ENCODE results near the gene MVB12B.
"Not testable (repeated sequence)": the region's sequence is repeated elsewhere in the genome, so short reads cannot be mapped to it uniquely, and the experiment has no call there.

MVB12B gene

DNA sequence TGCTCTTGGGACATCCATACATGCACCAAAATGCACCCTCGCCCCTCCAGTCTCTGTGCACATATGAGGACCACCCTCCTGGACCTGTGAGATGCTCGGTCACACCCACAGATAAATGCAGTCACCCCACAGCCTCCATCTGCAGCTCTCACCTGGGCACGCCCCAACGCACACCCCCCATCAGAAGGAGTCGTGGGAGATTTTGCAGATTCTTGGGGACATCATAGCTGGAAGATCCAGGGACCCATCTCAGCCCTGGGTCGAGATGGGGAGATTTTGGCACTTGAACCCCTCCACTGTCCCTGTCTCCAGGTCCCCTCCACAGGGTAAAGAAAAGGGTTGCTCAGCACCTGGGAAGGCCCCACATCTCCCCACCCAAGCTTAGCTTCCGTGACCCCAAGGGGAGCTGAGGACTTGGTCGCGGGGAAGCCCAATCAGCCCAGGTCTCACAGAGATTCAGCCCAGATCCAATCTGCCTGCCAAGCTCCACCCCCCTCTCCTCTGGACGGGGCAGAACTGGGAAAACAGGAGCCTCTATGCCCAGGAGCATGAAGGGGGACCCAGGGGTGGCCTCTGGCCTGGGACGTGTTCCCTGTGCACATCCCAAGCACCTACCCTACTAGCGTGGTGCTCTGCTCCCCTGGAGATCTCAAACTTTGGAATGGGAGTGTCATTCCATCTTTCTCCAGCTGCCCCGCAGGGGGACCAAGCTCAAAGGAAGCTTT lies 197.9 kb downstream of the MVB12B start:
- DNase-seq: no peak

DNA sequence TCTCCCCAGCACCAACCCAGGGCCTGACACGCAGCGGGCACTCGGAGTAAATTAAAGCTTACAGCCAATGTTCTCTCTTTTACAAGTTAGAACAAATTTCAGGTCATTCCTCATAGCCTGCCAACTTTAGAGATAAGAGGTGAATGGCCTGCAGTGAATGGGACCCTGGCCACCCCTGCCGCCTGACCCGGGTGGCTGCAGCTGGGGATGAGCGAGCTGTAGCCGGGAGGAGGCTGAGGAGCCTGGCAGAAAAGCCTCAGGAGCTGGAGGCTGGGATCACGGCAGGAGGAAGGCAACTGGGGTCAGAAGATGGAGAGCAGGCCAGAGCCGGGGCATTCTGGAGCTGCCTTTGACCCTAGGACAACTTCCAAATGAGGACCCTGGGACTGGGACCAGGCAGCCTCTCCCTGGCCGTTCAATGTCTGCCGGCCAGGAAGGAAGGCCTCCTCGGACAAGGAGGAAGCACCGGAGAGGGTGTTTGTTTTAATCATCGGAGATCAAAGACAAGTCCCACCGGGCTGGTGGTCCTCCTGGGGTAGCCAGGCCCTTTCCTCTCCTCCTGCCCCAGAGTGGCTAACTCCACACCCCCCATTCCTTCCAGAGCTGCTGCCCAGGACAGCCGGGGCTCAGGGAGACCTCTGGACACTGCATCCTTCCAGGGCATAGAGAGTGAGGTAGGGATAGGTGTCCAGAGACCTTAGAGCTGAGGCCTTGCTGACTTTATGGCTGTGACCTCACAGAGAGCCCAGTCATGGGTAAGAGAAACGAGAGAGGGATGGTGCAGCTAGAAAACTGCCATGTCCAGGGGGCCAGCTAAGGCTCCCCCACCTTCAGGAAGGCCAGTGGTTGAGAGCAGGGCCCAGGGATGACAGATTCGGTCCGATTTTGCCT lies 199.8 kb downstream of the MVB12B start:
- no peak for DNase-seq

DNA sequence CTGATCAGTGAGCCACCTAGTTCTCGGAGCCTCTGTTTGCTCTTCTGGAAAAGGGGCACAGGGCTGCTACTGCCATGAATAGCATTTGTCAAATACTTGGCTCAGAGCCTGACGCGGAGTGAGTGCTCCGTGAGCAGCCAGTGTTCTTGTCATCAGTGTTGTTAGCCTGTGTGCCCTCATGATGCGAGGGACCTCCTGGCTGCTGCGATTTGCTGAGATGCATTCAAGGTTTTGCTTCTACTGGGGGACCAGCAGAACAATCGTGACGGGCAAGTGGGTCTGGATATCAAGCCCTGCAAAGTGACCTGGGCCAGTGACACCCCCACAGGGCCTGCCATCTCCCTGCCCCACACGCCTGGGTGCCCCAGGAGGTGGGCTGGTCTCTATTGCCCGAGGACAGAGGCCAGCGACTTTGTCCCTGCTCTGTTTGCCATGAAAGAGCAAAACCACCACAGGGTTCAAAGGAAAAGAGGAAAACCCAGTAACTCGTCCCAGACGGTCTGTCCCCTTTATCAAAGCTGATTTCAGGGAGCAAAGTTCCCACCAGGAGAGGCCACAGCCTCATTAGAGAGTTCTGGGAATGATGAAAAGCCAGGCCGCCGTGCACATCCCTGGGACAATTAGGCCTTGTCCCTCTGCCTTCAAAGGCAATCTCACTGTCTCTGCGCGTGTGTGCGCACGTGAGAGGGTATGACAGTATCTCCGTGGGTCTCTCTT lies 200.6 kb downstream of the MVB12B start:
- no peak for DNase-seq

DNA sequence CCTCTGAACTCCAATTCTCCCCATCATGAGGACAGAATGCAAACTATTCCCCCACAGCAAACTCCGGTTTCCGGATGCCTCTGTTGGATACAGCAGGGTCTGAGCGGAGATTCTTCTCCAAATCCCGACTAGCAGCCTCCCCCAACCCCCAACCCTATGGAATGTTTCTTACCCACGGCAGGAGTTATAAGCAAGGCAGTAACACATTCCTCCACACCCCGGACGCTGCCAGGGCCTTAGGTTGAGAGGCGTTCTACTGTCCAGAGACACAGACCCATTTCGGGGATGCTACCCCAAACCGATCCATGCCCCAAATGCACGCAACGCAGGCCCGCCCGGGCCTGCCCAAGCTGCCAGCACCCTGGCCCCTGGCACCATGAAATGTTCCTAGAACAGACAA lies 201.5 kb downstream of the MVB12B start:
- peak; percentile 68 for DNase-seq

DNA sequence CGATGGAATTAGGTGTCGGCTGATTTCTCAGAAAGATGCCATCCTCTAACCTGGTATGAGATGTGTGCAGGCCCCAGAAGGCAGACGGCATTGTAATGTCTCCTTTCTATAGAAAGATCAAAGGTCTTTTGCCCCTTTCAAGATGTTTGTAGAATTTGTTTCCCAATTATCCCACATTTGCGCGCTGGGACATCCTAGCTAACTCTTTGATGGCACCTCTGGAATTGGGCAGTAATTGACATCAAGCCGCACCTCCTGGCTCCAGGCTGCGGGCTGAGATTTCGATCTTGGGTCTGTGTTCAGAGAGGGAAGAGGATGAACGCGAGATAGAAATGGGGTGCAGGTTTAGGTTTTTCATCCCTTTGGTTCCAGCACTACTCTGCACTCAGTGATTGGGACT lies 202.3 kb downstream of the MVB12B start:
- DNase-seq: no peak

DNA sequence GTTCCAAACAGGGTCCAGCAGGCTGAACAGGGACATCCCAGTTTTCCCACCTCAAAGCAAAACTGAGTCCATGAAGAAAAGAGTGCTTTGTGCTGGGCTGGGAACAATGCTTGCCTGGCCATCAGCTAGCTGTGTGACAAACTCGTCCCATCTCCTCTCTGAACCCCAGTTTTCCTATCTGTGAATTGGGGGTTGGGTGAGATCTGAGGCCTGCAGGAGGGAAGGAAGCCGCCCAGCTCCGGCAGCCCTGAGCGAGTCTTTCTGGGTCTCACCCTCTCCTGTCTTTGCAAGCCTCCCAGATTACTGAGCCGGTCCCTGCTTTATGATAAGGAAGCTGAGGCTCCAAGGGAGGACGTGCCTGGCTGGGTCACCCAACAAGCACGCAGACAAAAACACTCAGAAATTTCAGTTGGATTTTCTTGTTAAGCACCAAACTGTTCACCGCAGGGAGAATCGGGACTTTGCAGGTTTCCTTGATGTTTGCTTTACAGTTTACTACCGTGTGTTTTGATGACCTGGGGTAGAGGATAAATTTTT lies 204.5 kb downstream of the MVB12B start:
- no peak for DNase-seq

DNA sequence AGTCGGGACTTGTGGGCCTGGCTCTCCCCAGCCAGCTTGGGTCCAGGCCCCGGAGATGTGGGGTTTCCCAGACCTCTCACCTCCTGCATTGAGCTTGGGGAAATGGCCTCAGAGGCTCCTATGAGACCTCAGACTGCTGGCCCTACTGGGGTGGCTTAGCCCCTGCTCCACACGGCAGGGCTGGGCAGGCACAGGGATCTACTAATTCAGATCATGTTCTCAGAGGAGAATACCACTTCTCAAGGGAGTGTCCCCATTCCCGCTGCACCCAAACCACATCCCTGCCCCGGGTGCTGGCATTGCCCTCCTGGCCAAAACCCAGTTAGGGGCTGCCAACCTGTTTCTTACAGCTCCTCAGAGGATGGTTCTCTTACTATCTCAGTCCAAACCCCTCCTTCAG lies 205.0 kb downstream of the MVB12B start:
- DNase-seq: no peak

DNA sequence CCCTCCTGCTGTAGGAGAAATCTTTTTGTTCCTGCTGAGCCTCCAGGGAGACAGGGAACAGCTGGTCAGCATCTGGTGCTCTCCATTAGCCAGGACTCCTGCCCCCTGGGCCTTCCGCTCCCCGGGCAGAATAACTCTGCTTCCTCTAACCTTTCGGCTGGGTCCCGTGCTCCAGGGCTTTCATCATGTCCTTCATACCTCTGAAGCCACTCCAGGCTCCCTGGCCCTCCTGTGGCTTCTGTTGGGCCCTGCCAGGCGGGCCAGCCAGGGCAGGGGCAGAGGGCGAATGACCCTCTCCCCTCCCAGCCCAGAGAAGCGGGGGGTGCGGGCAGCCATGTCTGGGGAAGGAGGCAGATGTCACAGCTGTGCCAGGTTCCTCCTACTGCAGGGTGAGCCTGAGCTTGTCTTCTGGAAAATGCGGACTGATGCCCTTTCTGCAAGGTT lies 205.4 kb downstream of the MVB12B start:
- DNase-seq: no peak

DNA sequence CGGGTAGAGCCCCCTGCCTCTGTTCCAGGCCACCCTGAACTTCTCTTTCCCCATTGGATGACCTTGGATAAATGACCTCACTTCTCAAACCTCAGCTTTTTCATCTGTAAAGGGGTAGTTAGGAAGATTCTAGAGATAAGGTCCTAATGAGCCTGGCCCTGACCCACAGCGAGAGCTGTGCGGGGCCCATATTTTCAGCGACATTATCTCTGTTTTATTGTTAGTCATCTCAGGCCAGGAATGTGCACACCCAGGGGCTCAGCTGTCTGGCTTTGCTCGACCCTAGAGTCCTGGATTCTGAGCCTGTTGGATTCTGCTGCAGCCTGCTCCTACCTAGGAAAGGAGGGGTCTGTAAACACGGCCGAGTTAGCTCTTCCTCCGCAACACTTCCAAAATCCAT lies 205.9 kb downstream of the MVB12B start:
- DNase-seq: no peak

DNA sequence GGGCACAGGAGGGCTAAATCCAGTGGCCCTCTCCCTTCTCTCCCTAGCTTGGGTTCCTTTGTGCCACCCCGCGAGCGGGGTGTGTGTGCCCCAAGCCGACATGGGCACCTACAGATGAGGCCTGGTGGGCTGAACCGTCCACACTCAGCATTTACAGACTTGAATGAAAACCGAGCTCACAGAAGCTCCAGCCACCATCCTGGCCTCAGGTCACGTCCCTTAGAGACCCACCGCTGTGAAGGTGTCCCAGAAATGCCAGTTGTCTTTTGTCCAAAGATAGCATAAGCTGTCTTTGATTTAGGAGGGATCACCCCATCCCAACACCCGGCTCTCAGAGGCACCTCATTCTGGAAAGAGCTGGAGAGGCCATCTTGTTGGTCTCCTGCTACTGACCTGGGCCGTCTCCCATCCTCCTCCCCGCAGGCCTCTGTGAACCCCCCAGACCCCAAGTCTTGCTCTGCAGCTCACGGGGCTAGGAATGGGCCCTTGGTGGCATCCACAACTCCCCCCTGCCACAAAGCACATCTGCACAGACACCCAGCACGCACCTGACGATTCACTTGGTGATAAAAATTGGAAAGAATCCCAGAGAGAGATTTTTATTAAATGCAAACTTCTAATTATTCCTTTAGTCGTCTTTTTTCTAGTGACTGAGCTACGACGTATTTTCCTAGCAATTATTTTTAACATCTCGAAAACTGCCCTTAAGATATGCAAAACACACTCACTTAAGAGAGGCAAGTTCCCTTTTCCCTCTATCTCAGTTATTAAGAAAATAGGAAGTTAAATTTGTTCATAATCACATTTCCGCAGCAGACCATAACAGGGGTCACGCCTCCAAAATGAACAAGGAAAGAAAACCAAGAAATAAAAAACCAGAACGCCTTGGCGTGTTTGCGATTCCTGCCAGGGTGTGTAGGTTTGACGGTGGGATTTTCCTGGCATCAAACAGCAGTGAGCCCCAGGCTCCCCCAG lies 206.6 kb downstream of the MVB12B start:
- DNase-seq: no peak

DNA sequence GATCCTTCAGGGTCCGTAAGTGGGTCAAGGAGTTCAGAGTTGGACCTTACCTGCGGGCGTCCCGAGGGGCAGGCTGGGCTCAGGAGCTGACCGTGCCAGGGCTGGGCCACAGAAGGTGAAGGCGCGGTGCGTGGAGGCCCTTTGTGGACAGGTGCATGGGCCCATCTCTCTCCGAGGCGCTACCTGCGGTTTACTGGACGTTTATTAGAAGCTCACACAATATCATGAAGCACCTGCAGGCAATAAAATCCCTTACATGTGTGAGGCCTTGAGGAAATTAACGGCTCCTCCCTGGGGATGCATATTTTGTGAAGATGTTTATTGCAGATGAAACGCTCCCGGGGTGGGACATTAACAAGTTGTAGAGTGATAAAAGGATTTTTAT lies 207.3 kb downstream of the MVB12B start:
- no peak for DNase-seq

DNA sequence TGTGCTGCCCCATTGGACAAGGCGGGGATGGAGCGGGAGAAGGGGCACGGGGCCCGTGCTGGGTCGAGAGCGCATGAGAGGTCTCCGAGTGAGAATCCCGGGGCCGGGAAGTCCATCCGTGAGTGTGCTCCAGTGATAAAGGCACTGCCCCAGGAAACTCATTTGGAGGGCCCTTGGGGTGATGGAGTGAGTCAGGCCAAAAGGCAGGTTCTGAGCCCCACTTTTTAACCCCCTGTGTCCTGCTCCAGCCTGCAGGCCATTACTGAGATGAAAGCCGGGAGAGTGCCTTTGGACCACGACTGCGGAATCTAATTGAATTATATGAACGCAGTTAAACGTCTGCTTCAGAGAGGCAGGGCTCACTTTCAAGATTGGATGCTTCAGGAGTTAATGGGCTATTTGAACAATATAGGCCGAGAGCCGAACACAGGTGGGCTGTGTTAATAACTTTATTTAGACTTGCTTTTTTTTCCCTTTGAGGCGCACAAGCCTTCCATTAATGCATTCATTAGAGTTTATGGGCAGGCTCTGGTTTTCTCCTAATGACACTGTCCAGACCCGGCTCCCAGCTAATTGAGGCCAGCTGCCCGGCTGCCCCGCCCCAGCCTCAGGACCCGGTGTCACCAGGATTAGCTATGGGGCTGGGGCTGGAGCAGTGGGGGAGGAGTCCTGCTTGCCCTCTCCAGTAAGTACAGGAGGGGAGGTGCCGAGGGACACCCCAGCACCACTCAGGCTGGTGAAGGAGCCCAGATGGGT lies 208.0 kb downstream of the MVB12B start:
- DNase-seq: no peak

DNA sequence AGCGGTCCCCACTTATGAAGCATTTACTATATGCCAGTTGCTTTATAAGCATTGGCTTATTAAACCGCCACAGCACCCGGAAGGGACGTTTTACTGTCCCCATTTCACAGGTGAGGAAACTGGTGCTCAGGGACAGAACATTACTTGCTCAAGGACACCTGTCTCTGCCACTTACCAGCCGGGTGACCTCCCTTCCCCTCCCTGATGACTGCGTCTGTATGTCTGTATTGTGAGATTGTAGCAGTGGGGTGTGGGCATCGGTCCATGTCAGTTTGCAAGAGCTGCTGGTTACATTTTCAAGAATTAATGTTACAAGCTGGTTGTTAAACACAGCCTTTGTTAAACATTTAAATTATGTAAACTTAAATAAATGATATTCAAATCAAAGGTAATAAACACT lies 209.5 kb downstream of the MVB12B start:
- no peak for DNase-seq

DNA sequence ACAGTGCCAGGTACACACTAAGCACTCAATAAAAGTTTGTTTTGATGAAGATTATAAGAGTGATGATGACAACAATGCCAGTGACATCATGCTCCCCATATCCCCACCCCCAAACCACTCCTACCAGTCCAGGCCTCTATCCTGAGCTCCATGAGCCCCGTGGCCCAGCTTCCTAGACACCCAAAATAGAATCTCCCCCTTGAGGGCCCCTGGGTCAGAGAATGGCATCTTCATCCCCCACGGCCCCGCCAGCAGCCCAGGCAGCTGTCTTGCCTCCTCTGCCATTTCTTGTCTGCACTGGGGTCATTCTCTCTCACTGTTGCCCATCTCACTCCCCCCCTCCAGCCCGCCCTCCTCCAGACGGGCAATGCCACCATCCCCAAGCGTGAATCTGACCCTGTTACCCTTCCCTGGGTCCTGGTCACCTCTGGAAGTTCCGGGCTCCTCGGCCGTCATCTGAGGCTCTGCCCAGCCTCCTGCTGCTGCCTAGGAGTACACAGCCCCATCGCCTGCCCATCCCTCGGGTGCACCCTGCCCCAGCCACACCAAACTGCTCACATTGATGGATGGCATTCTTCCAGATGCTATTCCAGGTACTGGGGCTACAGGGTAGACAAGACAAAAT lies 210.3 kb downstream of the MVB12B start:
- no peak for DNase-seq

DNA sequence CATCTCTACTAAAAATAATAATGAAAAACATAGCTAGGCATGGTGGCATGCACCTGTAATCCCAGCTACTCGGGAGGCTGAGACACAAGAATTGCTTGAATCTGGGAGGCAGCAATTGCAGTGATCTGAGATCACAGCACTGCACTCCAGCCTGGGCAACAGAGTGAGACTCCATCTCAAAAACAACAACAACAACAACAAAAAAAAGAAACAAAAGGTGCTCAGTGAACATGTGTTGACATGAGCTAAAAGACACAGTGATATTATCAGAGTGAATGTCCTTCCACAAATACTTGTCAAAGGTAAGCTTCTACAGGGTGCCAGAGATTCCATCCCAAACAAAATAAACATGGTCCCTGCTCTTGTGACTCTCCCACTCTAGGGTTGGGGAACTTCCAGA lies 211.9 kb downstream of the MVB12B start:
- DNase-seq: no peak

DNA sequence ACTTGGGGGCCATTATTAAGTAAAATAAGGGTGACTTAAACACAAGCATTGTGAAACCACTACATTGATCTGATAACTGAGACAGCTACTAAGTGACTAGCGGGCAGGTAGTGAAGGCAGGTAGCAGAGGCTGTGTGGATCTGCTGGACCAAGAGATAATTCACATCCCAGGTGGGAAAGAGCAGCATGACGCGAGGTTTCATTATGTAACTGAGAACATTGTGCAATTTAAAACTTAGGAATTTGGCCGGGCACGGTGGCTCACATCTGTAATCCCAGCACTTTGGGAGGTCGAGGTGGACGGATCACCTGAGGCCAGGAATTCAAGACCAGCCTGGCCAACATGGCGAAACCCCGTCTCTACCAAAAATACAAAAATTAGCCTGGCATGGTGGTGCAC lies 213.8 kb downstream of the MVB12B start:
- DNase-seq: not testable (repeated sequence)

DNA sequence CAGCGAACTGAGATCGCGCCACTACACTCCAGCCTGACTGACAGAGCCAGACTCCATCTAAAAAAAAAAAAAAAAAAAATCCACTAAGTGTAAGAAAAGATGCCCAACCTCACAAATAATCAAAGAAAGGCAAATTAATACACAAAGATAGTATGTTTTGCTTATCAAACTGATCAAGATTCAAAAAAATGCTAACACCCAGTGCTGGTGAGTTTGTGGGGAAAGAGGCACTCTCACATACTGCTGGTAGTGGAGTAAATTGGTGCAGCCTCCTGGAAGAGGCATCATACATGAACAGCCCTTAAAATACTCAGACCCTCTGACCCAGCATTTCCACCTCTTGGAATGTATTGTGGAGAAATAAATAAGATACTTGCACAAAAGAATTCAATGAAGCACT lies 216.9 kb downstream of the MVB12B start:
- DNase-seq: no peak

DNA sequence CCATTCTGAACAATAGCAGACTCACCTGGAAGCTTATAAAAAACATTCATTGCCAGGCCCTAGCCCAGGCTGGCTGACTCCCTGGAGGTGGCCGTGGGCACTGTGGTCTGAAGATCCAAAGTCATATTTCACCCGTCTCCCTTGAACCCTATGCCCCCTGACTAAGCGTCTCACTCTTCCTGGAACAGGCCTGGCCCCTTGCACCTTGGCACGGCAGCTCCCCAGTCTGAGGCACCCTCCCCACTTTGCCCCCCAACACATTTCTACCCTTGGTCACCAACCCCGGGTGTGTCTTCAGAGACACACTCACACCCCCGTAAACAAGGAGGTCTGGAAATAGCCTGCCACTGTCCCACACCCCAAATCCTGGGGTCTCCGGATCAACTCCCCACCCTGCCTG lies 218.5 kb downstream of the MVB12B start:
- no peak for DNase-seq

DNA sequence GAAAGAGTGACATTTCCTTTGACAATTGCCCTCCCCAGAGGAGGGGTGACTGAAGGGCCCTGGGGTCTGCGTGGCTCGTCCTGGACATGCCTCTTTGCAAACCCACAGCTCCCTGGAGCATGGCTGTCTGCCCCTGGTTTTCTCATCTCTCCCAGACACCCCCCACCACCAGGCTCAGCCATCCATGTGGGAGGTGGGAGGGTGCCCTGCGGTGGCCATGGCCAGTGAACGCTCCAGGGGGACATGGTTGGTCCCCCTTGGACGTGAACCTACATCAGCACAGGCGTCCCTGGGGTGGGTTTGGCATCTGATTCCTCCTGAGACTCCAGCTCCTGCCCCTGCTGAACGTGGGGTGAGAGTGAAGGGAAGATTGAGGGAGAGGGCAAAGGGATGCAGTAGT lies 219.4 kb downstream of the MVB12B start:
- no peak for DNase-seq

DNA sequence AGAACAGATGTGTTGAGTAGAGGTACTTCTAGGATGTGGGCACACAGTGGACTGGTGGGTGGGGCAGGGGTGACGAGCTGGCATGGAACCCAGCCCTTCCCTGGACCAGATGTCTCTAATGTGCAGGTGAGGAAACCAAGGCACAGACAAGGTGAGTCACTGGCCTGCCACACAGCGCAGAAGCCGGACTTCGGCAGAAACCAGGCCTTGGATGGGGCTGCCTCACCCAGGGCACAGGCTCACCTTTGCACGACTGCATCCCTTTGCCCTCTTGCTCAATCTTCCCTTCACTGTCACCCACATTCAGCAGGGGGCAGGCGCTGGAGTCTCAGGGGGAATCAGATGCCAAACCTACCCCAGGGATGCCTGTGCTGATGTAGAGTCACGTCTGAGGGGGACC lies 221.7 kb downstream of the MVB12B start:
- DNase-seq: no peak

Measured in fibroblast of skin of right quadriceps (primary cell).